ENCODE results near the gene IGF1R.

The IGF1R gene

DNA sequence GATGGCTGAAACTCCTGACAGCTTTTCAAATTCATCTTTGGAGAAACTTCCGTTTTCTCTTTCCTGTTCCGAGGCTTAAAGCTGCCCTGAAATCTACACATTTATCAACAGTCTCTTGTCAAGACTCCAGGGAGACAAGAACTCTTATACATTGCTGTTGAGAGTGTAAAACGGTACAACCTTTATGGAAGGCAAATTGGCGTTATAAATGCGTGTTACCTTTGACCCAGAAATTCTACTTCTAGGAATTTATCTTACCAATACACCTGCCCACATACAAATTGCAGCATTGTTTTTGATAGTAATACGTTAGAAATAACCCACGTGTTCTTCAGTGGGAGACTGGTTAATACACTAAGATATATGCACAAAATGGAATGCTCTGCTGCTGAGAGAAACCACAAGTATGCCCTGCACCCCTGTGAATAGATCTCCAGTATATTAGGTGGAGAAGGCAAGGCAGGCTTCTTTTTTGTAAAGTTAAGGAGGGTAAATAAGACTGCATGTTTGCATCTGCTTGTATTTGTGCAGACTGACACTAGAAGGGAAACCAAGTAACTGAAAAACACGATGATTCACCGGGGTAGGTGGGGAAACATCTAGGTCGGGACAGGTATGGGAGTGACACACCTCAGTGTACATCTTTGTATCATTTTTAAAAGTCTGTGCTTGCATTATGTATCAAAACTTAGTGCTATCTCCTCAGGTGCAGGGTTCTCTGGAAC, 97.5 kb downstream of the IGF1R start:
- DNase-seq (ENCODE audit: low read depth in 2 of 2) = no peak

DNA sequence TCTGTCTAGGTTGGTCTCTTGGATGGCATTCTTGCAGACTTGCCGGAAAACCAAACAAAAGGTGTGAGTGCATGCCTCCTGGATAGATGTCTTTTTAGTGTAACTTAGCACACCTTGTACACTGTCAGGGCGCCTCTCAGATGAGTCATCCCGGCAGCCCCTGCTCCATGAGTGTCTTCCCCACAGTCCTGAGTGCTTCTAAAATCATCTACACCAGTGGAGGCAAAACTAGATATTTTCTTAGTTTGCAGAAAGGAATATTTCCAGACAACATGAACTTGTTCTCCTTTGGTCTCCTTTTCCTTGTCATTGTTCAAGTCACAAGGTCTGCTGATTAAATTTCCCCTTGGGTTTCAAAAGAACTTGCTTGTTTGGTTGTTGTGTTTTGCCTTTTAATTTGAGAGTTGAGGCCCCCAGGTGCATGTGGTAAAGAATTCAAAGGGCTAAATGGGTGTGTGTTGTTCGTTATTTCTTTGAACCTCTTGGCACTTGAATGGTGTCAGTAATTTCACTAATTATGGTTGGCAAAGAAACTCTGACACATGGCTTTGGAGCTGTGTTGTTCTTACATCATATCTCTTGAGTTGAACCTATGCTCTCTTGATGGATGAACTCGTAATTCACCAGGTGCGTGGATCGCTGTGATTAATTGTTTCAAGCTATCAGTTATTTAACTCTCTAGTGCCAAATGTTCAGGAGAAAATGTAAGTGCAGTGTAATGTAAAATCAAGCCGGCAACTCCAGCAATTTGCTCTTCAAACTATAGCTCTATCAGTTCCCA, 98.2 kb downstream of the IGF1R start:
- DNase-seq (ENCODE audit: low read depth in 2 of 2) = no peak

DNA sequence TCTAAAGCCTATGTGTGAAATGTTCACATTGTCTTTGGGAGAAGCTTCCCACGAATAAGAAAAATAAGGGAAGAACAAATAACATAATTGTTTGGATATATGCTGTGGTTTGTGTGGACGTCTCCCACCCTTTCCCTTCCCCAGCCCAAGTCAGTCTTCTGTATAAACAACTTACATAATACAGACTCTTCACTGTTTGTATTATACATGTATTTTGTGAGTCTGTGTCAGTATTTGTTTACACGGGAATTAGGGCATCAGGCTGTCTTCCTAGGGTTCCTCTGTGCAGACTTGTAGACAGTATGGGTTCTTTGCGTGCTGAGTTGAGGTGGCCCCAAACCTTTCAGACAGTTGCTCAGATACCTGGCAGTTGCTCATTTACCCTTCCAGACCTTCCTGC, 103.4 kb downstream of the IGF1R start:
- no peak for DNase-seq (ENCODE audit: low read depth in 2 of 2)

DNA sequence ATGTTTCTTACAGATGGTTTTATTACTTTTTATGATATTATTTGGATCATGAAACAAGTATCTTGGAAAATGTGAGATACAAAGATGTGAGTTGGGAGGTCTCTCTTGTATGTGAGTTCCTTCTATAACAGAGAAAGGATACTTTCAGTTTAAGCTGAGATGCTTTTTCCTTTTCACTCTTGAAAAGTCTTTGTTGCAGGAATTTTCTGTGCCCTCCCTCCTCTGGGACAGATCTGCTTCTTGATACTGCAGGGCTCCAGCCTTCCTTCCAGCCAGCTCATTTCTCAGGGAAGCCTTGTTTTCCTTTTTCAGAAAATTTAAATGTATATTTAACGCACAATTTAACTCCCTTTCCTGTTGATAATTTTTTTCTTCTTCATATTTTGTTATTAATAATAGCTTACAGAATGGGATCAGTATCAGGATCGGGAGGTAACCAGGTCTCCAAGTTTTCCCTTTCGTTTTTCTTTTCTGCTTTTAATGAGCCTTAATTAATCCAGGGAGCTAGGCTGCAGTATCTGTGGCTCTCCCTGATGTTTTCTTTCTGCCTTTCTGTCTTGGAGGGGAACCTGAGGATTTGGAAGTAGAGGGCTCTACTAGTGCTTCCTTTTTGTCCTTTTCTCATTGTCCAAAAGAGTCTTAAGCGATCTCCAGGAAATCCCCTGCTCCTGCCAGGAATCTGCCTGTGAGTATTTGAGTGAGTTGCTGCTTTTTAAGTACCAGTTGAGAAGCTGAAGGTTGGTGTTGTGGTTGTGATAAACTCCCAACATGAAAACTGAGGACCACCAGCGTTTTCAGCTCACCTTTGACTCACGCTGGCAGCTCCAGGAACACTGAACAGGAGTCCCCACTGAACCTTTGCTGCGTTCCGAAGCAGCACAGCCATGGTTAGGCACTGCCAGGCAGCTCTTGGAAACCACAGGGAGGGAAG, 105.7 kb downstream of the IGF1R start:
- no peak for DNase-seq (ENCODE audit: low read depth in 2 of 2)

- no peak for DNase-seq (ENCODE audit: low read depth in 2 of 2)
Measured at GRCh38 chr15:98754657-98755022, 106.3 kb downstream of the IGF1R start.

- no peak for DNase-seq (ENCODE audit: low read depth in 2 of 2)
Measured at GRCh38 chr15:98755138-98755537, 106.8 kb downstream of the IGF1R start.

GRCh38 chr15:98755781-98756180, 107.4 kb downstream of the IGF1R start:
- DNase-seq (ENCODE audit: low read depth in 2 of 2) = no peak

DNA sequence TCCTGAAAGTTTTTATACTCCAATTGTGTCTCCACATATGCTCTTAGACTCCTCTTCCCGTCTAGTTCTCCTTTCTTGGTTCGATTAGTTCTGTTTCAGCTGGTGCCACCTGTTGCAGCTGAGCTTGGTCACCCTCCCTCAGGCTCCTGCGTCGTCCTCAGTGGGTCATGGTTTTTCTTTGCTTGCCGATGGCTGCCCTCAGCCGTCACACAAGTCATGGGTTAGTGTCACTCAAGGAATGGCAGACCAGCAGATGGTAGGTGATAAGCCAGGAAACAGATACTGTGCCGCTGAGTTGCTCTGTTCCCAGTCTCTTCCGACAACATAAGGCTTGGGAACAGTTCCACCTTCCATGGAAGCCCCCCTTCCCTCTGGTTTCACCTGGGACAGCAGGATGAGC, 109.9 kb downstream of the IGF1R start:
- DNase-seq (ENCODE audit: low read depth in 2 of 2) = no peak

DNA sequence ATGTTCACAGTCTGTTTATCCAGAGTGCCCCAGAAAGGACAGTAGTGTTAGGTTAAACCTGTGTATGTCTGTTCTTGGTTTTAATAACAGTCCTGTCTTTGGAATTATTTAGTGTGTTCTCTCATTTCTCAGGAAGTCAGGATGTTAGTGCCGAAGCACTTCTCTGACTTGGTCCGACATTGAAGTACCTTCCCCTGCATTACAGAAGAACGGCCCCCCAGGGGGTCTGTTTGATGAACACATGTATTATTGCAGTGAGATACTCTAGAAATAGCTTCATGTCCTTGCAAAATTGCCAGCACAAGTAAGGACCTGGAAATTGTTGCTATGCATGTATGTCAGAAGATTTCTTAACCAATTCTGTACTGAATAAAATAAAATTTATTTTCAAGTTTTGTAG, 110.9 kb downstream of the IGF1R start:
- DNase-seq (ENCODE audit: low read depth in 2 of 2) = no peak

DNA sequence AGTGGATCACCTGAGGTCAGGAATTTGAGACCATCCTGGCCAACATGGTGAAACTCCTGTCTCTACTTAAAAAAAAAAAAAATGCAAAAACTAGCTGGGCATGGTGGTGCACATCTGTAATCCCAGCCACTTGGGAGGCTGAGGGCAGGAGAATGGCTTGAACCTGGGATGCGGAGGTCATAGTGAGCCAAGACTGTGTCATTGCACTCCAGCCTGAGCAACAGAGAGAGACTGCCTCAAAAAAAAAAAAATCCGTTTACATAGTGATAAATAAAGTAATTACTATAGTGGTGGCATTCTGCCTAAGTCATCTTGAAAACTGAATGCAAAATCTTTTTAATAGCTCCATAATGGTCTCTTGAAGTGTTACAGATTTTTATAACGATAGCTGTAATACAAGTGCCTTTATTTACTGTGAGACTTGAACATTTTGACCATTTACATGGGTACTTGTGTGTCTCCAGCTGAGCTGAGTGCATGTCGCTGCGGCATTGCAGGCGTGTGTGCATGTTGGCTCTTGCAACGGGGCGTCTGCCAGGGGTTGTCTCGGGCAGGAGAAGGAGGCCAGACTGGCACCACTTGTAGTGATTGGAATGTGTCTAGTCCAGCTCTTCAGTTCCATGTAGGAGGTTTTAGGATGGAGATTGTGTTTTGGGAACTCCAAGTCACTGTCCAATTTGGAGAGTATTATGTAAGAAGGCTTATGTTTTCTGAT, 111.9 kb downstream of the IGF1R start:
- no peak for DNase-seq (ENCODE audit: low read depth in 2 of 2)

GRCh38 chr15:98760975-98761374, 112.6 kb downstream of the IGF1R start:
- DNase-seq (ENCODE audit: low read depth in 2 of 2) = no peak

GRCh38 chr15:98763179-98763578, 114.8 kb downstream of the IGF1R start:
- DNase-seq (ENCODE audit: low read depth in 2 of 2) = no peak

- no peak for DNase-seq (ENCODE audit: low read depth in 2 of 2)
Measured at GRCh38 chr15:98764291-98764690, 116.0 kb downstream of the IGF1R start.

DNA sequence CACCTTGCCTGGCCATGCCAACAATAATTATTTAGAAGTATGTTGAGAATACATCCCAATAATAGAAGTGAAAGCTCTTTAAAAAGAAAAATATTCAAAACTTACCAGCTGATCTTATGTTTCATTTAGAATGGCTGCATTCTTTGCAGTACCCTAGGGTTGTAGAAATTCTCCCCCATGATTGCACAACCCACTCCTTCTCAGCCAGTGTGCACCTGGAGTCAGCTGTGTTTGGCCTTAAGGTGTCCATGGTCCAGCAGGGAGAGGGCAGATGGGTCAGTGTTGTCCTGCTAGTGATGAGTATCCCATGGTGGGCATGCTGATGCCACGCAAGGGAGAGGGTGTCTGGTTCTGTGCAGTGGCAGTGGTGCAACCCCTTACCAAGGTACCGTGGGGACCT, 117.3 kb downstream of the IGF1R start:
- no peak for DNase-seq (ENCODE audit: low read depth in 2 of 2)

- DNase-seq (ENCODE audit: low read depth in 2 of 2) = no peak
Measured at GRCh38 chr15:98767692-98768091, 119.4 kb downstream of the IGF1R start.

GRCh38 chr15:98769867-98770266, 121.5 kb downstream of the IGF1R start:
- DNase-seq (ENCODE audit: low read depth in 2 of 2) = no peak

- DNase-seq (ENCODE audit: low read depth in 2 of 2) = no peak
Measured at GRCh38 chr15:98770984-98771383, 122.6 kb downstream of the IGF1R start.

DNA sequence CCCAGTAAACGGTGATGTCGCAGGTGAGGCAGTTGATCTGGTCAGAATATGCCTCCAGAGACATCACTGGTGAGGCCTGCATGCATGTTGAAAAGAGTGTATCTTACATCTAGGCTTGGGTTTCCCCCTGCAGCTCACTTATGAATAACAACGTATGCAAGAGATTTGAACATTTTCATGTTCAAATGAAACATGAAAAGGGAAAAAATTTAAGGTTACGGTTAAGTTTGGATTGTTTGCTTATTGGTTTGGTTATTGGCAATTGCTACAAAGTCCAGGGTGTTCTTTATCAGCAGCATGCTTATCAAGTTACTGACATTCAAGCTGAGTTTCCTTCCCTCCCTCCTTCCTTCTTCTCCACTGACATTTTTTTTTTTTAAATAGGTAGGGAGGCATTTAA, 123.2 kb downstream of the IGF1R start:
- no peak for DNase-seq (ENCODE audit: low read depth in 2 of 2)

DNA sequence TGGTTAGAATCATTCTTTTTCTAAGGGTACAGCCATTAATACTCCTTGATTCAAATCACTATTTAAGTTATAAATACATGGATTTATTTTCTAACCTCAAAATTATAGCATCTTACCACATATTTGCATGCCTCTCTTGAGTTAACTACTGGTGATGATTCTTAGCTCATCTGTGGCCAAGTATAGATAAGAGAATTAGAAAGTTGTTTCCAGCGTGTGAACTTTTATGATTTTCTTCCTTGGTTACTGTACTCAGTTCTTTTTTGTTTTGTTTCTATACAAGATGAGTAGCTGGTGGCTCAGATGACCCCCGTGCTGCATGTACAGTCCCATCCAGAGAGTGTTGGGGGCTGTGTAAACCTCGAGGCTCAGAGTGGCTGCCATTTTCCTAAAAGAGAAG, 124.6 kb downstream of the IGF1R start:
- no peak for DNase-seq (ENCODE audit: low read depth in 2 of 2)

- no peak for DNase-seq (ENCODE audit: low read depth in 2 of 2)
Measured at GRCh38 chr15:98773616-98774015, 125.3 kb downstream of the IGF1R start.

DNA sequence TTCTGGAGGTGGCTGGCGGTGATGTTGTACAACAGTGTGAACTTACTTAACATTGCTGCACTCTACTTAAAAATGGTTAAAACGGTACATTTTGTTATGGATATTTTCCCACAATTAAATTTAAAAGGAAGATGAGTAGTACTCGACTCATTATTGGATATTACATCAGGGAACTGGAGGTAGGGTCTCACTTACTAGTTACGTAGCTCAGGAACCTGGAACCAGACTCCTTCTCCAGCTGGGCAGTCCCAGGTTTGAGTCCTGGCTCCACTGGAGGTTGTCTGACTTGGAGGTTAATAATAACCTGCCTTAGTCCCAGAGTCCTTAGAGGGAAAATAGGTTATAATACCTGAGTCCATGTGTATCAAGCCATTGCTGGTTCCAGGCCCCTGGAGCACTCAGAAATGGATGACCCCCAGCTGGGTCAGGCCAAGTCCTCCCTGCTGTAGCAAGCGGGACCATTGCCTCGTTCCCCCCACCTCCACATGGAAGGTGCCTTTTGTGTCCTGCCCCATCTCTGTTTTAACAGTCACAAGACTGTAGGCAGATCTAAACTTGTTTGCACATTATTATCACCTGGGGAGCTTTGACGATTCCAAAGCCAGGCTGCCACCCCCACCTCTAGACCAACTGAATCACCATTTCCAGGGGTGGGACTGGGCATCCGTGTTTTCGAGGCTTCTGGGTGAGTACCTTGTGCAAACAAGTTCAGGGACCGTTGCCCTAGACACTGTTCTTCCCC, 126.6 kb downstream of the IGF1R start:
- no peak for DNase-seq (ENCODE audit: low read depth in 2 of 2)

Measured in fibroblast of skin of left biceps (primary cell).